PFSK-1 (cell line): ENCODE measurements around the gene PPA1.

Source experiments
- FOXP2 ChIP-seq: optimal IDR thresholded peaks from 2 replicates; pipeline ENCODE3; 2011; ENCODE audit warnings: borderline replicate concordance, control low read depth, inconsistent platforms; ENCODE audit not compliant: insufficient read depth; ENCODE audit errors: extremely low read length, extremely low read depth
- POLR2AphosphoS5 ChIP-seq: IDR thresholded peaks from 2 replicates; pipeline ENCODE4 v1.6.1; 2012; ENCODE audit warnings: low read depth, mild to moderate bottlenecking, control low read depth, low read length, moderate library complexity
- REST ChIP-seq, 2 experiments: IDR thresholded peaks; 2 replicates each; pipeline versions ENCODE4 v1.6.1 to v1.8.0; 2011 to 2012; ENCODE audit warnings: low read depth in 2 of 2, low read length in 2 of 2, control low read depth in 1 of 2, inconsistent platforms in 1 of 2, mild to moderate bottlenecking in 1 of 2, moderate library complexity in 1 of 2; ENCODE audit not compliant: insufficient read depth in 1 of 2
- SIN3A ChIP-seq: IDR thresholded peaks from 2 replicates; pipeline ENCODE4 v1.6.1; 2012; ENCODE audit warnings: mild to moderate bottlenecking, low read length, moderate library complexity, borderline replicate concordance; ENCODE audit not compliant: insufficient read depth
- TAF1 ChIP-seq: IDR thresholded peaks from 2 replicates; pipeline ENCODE4 v1.6.1; 2012; ENCODE audit warnings: low read length, control low read depth, borderline replicate concordance; ENCODE audit not compliant: insufficient read depth

Gene PPA1

DNA sequence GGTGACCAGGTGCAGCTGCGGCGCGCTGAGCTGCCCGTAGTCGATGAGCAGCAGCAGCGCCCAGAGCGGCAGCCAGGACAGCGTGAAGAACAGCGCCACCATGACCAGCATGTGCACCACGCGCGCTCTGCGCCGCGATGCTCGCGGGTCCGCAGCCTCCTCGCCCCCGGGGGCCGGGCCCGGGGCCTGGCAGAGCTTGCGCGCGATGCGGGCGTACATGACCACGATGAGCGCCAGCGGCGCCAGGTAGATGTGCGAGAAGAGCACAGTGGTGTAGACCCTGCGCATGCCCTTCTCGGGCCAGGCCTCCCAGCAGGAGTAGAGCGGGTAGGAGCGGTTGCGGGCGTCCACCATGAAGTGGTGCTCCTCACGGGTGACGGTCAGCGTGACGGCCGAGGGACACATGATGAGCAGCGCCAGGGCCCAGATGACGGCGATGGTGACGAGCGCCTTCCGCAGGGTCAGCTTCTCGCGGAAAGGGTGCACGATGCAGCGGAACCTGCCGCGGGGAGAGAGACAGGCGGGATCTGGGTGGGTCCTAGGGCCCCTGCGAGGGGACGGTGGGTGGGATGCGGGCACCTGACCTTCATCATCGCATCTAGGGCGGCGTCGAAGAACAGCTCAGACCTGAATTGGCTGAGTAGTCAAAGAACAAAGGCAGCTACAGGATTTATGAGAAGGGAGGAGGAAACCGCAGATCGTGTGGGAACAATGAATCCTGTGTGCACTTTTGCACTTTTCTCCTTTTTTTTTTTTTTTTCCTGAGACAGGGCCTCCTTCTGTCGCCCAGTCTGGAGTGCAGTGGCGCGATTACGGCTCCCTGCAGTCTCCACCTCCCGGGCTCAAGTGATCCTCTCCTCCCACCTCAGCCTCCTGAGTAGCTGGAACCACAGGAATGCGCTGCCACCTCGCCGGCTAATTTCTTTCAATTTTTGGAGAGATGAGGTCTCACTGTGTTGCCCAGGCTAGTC, 22.4 kb upstream of the PPA1 start:
- no peak for TF ChIP-seq FOXP2
- TF ChIP-seq POLR2AphosphoS5, result no peak
- TF ChIP-seq SIN3A, result no peak
- TF ChIP-seq TAF1, result no peak
- no peak for TF ChIP-seq REST (IDR thresholded peaks at IDR 0.05; ENCODE audit: insufficient read depth in 1 of 2, low read depth in 2 of 2, low read length in 2 of 2)

DNA sequence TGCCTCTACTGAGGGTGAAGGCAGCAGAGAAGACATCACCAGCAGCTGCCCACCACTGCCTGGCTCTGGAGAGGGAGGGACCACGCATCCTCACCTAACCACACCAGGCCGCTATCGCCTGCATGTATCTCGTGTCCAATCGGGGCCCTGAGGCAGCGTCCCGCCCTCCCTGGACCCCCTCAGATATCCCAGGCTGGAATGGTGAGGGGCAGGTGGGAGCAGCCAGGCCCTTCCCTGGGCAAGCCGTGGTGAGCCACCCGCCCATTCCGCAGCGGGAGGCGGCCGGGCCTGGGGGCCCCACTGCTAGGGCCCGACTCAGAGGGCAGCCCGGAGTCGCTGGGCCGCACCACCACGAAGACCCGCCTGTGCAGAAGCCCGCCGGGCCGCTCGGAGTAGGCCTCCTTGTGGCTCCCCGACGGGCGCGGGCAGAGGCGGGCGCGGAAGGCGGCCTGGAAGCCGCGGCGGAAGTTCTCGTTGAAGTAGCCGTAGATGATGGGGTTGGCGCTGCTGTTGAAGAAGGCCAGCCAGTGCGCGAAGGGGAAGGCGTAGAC, 21.6 kb upstream of the PPA1 start:
- TF ChIP-seq REST (IDR thresholded peaks at IDR 0.05; ENCODE audit: insufficient read depth in 1 of 2, low read depth in 2 of 2, low read length in 2 of 2) (no peak), POLR2AphosphoS5 (no peak), FOXP2 (no peak), TAF1 (no peak)

DNA sequence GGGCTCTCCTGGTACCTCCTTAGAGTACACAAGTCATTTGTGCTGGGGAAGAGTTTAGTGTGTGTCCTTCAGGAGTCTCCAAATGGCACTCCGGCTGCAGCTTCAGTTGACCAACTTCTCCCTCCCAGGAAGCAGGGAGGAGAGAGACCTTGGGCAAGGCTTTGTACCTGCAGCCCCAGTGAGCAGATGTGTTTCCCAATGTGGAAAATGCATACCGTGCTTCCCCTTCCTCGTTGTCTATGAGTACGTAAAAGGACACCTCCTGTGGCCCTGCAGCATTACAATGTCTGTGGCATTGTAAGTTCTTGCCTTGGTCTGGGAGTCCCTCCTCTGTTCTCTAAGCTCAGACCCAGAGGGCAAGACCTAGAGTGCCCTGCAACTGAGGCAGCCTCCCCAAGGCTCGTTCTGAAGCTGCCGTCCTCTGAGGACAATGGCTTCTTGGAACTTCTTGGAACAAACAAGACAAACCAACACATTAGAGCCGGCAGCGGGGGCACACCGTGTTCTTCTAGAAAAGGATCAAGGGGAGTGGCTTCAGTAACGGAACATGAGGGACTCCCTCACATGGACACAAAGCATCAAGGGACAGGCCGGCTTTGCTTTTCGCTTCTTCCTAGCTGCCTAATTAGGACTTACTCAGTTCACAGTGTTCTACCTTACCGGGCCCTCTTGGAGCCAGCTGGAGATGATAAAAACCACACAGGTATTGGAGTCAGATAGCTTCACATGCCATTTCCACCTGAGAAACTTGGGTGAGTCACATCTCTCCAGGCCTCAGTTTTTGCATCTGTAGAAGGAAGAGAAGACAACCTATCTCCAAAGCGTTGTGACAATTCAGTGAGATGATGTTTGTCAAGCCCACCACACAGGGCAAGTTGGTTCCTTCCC, 20.9 kb upstream of the PPA1 start:
- TF ChIP-seq FOXP2 (no peak), POLR2AphosphoS5 (no peak), REST (IDR thresholded peaks at IDR 0.05; ENCODE audit: insufficient read depth in 1 of 2, low read depth in 2 of 2, low read length in 2 of 2) (no peak), TAF1 (no peak), SIN3A (no peak)

DNA sequence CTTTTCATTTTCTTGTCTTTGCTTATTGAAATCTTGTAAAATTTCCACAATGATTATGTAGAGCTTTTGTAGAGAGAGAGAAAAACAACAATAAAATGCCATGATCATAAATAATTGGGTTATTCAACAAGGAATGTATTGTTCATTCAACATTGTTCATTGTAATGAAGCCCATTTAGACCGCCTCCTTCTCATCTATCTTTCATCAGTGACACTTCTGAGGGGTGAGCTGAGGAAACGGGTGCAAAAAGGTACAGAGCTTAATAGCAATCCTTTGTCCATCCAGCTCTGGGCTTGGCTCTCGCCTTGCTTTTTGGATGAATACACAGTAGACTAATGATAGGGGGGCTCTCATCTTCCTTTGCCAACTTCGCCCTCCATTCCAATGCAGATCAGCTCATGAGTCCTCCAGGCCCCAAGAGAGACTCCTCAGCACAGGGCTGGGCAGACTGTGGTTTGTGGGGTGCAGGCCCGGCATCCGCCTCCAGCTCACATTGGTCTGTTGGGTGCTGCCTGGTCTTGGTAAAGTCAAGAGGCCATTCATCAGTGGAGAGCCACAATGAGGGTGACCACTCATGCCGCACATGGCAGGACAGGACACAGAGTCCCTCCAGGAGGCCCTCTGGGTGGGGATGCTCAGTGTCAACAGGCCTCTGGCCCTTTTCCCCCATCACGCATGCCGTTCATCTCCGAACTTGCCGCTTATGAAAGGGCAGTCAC, 17.9 kb upstream of the PPA1 start:
- TF ChIP-seq REST (IDR thresholded peaks at IDR 0.05; ENCODE audit: insufficient read depth in 1 of 2, low read depth in 2 of 2, low read length in 2 of 2) (no peak), SIN3A (no peak)
